NCI-H510A (cell line): Measurements from ENCODE around the gene SYTL2.

Experiments
- DNase-seq: peaks from one replicate; lab custom pipeline; 2025; lab: John Stamatoyannopoulos, UW

The SYTL2 gene

DNA sequence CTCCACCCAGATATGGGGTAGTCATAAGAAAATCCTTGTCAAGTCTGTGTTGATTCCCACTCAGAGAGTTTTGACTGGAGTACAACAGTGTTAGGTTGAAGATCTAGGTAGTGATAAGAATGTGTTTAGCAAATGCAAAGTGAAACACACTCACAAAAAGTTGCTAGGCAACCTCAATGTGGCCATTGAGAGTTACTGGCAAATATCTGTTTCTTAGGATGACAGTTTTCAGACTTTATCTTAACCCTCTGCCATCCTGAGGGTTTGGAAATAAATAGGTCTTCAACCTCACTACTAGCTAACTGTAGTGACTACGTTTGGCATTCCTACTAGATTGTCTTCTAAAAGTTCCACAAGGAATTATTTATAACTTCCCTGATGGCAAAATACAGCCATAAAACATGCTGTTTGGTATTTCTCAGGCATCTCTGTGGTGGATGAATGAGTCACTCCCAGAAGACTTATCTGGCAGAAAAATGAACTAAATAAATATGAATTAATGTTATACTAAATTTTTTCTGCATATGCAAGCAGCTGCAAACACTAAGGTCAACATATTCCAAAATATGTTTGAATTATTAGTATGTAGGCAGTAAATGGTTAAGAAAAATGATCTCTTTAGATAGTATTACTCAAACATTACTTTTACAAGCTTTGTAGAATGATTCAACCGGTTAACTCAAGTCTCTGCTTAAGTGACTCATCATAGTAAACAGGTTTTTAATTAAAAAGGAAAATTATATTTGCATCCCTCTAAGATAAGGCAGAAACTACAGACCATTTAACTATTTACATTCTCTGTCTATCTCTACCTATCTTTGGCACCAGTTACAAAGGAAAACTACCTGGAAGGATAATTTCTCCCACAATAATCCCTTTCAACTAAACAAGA, 17.1 kb upstream of the SYTL2 start:
- DNase-seq: no peak

DNA sequence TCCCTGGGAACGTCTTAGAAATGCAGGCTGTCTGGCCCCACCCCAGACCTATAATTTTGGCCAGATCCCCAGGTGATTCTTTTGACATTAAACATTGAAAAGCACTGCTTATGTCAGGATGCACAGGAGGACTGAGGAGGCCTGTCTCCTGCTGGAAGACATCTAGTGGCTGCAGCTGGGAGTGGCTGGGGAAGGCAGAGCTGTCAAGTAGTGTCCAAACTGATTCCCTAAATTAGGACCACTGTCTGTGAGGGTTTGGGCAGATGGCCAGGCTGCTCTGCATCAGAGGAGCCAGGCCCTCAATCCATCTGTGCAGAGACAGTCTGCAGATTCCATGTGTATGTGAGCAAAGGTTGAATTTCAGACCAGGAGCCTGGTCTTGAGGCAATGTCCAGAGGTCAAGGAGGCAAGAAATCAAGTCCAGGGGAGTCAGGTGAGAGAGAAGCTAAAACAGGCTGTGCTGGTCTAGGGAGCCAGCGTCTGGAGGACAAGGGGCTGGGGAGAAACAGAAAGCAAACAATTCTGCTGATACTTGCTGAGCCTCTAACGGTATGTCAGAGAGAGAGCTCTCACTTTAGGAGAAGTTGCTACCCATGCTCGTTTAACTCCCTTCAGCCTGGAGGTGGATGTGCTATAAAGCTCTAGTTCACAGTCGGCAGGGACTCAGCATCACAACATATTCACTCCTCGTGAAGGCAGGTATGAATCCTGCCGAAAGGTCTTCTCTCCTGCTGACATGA, 15.3 kb upstream of the SYTL2 start:
- no peak for DNase-seq

GRCh38 chr11:85825616-85826015, 14.7 kb upstream of the SYTL2 start:
- no peak for DNase-seq

GRCh38 chr11:85823816-85824215, 12.9 kb upstream of the SYTL2 start:
- DNase-seq: no peak

- no peak for DNase-seq
These were observed 11.9 kb upstream of the SYTL2 start for GRCh38 chr11:85822814-85823213.

- DNase-seq: no peak
These were observed 10.7 kb upstream of the SYTL2 start for GRCh38 chr11:85821636-85822035.

GRCh38 chr11:85819441-85819840, 8.5 kb upstream of the SYTL2 start:
- no peak for DNase-seq

DNA sequence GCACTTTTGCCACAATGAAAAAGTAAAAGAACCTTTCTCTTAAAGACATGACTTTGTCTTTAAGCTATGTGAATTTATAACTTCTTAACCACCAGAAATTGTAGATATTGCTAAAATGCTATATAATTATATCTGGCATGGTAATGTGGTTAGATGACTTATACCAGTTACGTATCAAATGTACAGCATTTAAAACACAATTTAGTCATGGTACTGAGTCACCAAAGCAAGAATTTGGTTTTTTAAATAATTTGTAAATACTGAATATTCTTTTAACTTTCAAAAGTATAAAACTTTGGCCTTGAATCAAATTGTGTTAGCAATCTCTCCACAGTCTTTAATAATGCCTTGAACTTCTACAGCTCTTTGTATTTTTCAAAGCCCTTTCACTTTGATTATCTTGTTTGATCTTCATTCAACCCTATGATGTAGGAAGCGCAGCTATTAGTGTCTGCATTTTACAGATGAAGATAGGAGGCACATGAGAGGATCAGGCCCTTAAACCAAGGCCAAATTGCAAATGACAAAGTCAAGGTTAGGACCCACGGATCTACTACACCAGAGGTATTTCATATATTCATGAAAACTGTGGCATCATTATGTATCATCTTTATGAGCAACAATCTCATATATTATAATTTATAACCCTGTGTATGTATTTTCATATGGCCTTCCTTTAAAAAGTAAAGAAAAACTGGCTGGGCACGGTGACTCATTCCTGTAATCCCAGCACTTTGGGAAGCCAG, 4.4 kb upstream of the SYTL2 start:
- DNase-seq: no peak

DNA sequence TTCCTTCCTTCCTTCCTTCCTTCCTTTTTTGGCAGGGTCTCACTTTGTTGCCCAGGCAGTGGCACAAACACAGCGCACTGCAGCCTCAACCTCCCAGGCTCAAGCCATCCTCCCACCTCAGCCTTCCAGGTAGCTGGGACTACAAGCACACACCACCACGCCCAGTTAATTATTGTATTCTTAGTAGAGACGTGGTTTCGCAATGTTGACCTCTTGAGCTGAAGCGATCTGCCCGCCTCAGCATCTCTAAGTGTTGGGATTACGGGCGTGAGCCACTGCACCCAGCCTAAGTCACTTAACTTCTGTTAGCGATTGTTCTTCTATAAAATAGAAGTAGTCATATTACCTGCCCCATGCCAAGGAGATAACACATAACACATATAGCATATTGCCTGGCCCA, 2.8 kb upstream of the SYTL2 start:
- no peak for DNase-seq

DNA sequence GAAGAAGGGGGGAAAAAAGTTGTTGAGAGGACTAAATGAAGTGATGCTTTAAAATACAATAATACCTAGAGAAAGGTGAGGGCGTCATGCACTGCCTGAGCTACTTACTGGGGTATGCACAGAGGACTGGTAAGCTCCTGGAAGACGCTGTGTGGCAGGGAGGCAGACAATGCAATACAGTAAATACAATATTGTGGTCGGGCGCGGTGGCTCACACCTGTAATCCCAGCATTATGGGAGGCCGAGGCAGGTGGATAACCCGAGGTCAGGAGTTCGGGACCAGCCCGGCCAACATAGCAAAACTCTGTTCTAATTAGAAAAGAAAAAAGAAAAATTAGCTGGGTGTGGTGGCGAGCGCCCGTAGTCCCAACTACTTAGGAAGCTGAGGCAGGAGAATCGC, 683 bp upstream of the SYTL2 start:
- no peak for DNase-seq

DNA sequence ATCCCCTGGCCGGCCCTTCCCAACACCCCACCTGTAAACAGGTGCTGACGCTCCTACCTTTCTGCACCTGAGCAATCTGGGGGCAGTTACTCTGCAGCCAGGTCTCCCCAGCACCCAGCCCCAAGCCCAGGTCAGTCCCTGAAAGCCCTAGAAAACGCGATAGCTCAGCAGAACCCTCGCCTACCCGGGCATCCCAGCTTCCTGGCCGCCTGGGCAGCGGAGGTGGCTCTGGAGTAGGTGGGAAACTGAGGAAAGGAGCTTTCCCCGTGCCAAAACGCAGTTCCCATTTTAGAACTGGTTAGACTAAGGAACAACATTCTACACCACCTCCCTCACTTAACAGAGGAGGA, 445 bp downstream of the SYTL2 start:
- DNase-seq: no peak

- DNase-seq: no peak
These were observed 1.1 kb downstream of the SYTL2 start for GRCh38 chr11:85809863-85810262.

- no peak for DNase-seq
These were observed 1.8 kb downstream of the SYTL2 start for GRCh38 chr11:85809191-85809590.

GRCh38 chr11:85806876-85807275, 4.1 kb downstream of the SYTL2 start:
- DNase-seq: no peak

DNA sequence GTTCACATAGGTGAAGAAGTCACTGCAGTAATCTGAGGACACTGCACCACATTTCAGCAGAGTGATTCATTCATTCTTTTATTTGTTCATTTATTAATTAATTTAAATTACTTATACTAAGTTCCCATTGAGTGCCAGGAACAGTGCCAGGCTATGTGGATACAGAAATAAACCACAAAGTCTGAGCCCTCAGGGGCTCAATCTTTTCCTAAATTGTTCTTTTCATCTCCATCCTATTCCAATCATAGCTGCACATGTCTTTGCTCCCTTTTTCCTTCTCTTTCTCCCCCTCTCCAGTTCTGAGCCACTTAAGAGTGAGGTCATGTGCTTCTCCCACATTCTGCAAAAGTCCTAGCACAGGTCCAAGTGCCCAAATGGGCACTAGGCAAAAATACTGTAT, 4.9 kb downstream of the SYTL2 start:
- DNase-seq: no peak

- DNase-seq: no peak
These were observed 5.6 kb downstream of the SYTL2 start for GRCh38 chr11:85805387-85805786.

DNA sequence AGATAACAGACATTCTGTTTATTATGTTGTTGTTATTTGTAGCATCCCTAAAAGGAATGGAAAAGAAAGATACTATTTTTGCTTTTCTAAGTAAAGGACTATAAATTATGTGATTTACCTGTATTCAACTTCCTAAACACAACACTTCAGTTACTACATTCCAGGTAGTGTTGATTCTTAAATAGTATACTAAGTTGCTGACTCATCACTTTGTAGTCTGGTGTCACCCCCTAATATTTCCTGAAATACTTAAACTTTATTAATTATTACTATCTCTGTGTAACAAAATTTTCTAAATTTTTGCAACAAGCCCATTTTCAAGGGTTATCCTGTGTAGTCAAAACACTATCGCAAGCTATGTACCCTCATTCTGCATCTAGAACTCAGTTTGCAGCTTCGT, 7.0 kb downstream of the SYTL2 start:
- no peak for DNase-seq

GRCh38 chr11:85803303-85803702, 7.6 kb downstream of the SYTL2 start:
- no peak for DNase-seq

DNA sequence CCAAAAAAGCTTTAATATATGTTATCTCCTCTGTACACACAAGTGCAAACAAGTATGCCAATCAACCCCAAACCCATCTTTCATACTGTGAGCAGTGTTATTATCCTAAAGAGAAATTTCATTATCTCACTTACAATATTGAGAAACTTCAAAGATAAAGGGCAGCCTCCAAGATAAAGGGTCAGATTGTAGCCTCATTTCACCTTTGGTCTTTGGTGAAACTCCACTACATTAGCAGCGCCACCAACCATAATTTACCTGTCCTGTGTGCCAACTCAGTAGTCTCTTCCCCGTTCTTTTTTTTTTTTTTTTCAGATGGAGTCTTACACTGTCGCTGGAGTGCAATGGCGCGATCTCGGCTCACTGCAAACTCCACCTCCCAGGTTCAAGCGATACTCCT, 9.4 kb downstream of the SYTL2 start:
- DNase-seq: no peak

DNA sequence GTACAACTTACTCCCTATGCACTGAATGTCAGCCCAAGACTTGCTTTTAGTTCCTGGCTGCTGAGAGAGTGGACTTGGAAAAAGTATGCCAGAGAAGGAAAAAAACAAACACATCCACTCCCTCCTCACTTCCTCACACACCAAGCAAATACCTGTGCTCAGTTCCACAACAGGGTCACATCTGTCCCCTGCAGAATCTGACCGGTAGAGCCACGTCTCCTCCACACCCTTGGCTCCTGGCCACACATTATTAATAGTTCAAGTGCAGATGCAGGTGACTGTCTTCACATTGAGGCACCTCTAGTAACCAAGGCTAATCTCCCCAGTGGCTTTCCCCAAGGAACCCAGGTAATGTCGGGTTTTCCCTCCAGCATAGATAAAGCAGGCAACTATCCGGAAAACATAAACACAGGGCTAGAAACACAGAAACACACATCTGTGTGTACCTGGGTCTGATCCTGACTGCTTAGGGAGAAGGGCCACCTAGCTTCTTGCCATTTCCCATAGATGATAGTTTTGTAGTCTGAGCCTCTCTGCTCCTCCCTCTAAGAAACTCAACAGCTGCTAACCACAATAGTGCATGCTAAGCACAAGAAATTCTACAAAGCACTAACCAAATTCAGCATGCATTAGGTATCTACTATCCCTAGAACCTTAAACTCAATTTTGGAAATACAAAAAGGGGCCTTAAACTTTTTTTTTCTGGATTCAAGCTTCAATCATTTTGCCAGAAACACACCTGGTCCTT, 10.2 kb downstream of the SYTL2 start:
- DNase-seq: no peak

- DNase-seq: no peak
These were observed 11.8 kb downstream of the SYTL2 start for GRCh38 chr11:85799142-85799541.

DNA sequence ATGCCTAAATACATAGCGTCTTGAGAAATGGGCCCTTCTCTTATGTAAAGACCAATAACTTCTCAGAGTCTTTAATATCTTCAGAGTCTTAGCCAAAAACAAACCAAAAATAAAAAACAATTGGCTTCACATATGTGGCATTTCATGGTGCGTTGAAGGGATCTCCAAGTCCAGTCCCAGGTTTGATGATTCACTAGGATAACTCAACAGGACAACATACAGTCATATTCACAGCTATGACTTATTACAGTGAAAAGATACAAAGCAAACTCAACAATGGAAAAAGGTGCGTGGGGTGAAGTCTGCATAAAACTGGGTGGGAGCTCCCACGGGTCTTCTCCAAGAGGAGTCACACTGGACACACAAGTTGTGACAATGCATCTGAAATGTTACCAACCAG, 12.6 kb downstream of the SYTL2 start:
- DNase-seq: no peak
